ENCODE results near the gene GIPR. TPM values are rescaled to one million over a fixed set of nuclear protein-coding genes. Genes with fewer than 3 reads are reported as not detected.

The GIPR gene
- total RNA-seq, 1 donor from 2014 or later = 7.5 TPM

DNA sequence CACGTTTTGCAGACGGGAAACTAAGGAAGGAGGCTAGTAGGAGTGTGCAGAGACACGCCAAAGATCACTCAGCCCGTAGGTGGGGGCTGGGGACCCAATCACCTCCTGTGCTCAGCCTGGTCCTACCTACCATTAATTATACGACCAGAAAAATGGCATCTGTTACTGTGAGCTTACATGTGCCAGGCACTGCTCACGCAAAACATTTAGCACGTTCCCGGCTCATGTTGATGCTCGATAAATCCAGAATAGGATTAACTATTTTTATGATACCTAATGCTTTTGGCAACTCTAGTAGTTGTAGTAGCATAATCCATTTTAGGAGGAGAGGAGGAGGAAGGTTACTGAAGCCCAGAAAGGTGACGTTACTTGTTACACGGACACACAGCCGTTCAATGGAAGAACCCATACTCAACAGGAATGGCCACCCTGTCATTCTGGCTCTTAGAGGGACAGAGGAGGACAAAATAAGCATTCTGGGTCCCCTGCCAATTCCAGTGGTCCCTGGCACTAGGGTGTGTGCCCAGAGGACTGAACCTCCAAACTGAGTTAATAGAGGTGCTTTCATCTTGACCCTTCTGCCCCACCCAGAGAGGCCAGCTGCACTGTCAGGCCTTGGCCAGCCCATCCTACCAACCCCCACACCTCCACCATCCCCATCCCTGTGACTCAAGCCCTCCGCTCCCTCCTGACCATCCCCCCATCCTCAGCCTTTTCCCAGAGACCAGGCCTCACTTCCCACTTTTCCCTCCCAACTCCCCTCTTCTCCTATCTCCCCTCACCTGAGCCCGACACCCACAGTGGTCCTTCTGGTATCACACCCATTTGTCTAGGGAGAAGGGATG lies 23.9 kb upstream of the GIPR start:
- intact Hi-C loops (cut with DNase I) = no loop called here
- DNase-seq (no peak), ATAC-seq (no peak)
- Histone ChIP-seq H3K9me3 (no peaks in the 10 kb centered on the region), H3K4me3 (no peak overlapping the region), H3K4me1 (peaks cover 51% of the 10 kb centered on the region), H3K27ac (no peak overlapping the region), H3K36me3 (no peaks in the 10 kb centered on the region), H3K27me3 (ENCODE audit: low read depth) (peaks cover 24% of the 10 kb centered on the region)
- TF ChIP-seq, protein P1, sequence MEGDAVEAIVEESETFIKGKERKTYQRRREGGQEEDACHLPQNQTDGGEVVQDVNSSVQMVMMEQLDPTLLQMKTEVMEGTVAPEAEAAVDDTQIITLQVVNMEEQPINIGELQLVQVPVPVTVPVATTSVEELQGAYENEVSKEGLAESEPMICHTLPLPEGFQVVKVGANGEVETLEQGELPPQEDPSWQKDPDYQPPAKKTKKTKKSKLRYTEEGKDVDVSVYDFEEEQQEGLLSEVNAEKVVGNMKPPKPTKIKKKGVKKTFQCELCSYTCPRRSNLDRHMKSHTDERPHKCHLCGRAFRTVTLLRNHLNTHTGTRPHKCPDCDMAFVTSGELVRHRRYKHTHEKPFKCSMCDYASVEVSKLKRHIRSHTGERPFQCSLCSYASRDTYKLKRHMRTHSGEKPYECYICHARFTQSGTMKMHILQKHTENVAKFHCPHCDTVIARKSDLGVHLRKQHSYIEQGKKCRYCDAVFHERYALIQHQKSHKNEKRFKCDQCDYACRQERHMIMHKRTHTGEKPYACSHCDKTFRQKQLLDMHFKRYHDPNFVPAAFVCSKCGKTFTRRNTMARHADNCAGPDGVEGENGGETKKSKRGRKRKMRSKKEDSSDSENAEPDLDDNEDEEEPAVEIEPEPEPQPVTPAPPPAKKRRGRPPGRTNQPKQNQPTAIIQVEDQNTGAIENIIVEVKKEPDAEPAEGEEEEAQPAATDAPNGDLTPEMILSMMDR (IDR thresholded peaks at IDR 0.05) = no peak

DNA sequence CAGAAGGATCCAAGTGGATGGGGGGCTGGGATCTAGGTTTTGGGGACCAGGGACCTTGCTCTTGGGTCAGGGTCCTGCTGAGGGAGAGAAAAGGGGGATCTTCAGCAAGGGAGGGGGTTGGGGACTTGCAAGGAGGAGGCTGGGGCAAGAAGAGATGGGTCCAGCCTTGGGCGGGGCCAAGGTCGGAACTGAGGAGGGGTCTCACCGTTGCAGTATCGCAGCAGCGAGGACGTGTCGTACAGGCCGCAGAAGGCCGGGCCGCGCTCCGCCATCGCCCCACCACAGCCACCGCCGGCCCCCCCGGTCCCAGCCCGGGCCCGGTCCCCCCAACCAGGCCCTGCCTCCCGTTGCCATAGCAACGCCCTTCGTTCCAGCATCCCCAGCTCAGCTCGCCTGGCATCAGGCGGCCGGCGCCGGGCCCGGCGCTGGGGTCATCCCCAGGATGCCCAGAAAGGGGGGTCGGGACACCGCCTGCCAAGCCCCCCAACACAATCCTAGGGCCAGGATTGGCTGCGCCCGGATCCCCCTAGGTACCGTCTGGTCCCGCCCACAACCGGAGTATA lies 22.9 kb upstream of the GIPR start:
- DNase-seq = no peak
- Histone ChIP-seq H3K4me1 (peaks cover 42% of the 10 kb centered on the region), H3K27ac (no peak overlapping the region)

DNA sequence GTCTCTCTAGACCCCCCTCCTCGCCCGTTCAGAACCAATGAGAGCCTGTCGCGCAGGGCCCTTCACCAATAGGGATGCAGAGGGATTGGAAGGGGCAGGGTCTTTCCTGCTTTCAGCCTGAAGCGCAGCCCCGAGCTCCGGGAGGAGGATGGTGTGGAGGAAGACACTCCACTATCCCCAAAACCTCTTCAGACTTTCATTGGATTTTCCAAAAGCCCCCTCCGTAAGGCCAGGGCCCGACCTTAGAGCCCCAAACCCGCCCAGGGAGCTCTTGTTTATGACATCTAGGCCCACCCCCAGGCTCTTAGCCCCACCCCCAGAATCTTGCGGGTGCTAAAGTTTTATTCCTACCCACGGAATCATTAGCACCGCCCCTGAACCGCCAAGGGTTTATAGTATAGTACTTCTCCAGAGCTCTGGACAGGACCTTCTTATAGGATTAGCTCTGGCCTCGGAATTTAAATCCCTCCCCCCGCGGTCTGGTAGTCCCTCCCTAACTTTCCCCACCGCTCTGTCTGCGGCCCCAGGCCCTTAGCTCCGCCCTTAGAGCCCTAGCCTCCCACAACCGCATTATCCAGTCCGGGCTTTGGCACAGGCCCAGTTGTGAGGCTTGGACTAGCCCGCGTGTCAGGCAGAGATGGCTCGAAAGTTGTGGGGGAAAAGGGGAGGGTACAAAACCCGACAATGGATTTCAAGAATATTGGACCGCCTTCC lies 22.2 kb upstream of the GIPR start:
- Histone ChIP-seq H3K27me3 (ENCODE audit: low read depth) (peaks cover 24% of the 10 kb centered on the region), H3K4me3 (peak overlapping the region; percentile 54), H3K4me1 (peaks cover 39% of the 10 kb centered on the region), H3K27ac (peak overlapping the region; percentile 56), H3K9me3 (no peaks in the 10 kb centered on the region), H3K36me3 (no peaks in the 10 kb centered on the region)
- intact Hi-C loops (cut with DNase I) = no loop called here
- ATAC-seq = peak in 1 of 2 donors; percentile 62
- DNase-seq = peak; percentile 76
- TF ChIP-seq, protein P1 (IDR thresholded peaks at IDR 0.05) = no peak

More for the DNA sequence above, 22.9 kb upstream of the GIPR start:
- Histone ChIP-seq H3K4me3 (peak overlapping the region; percentile 54), H3K9me3 (no peaks in the 10 kb centered on the region), H3K27me3 (ENCODE audit: low read depth) (peaks cover 24% of the 10 kb centered on the region), H3K36me3 (no peaks in the 10 kb centered on the region)
- no peak for ATAC-seq
- intact Hi-C loops (cut with DNase I) = no loop called here
- TF ChIP-seq, protein P1 (IDR thresholded peaks at IDR 0.05) = no peak

DNA sequence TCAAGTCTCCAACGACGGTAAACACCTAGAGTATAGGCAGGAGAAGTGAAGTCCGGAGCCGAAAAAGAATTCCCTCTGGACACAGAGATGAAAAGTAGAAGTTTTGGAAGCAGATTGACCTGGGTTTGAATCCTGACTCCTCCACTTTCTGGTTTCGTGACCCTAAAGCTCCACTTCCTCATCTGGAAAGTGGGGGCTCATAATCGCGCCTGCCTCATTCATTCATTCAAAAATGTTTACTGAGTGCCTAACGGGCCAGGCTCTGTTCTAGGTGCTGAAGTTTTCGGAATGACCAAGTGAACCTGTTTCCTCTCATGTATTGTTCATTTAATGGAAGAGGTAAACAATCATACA lies 21.7 kb upstream of the GIPR start:
- Histone ChIP-seq H3K36me3 (no peaks in the 10 kb centered on the region), H3K4me1 (peaks cover 34% of the 10 kb centered on the region), H3K27ac (no peak overlapping the region), H3K4me3 (peak overlapping the region; percentile 54), H3K27me3 (ENCODE audit: low read depth) (peaks cover 24% of the 10 kb centered on the region), H3K9me3 (no peaks in the 10 kb centered on the region)
- TF ChIP-seq, protein P1 (IDR thresholded peaks at IDR 0.05) = no peak
- DNase-seq (no peak), ATAC-seq (no peak)
- intact Hi-C loops (cut with DNase I) = no loop called here

DNA sequence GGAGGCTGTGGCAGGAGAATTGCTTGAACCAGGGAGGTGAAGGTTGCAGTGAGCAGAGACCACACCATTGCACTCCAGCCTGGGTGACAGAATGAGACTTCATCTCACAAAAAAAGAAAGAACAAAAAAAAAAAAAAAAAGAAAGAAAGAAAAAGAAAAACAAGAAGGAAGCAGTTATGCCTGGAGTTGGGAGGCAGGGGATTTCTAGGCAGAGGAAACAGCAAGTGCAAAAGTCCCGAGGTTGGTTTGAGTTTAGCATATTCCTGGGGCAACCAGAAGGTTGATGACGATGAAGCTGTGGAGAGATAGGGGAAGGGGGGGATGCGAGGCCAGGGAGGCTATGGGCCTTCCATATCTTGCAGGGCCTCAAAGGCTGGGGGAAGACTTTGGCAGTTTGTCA lies 17.3 kb upstream of the GIPR start:
- no peak for ATAC-seq
- intact Hi-C loops (cut with DNase I) = no loop called here
- TF ChIP-seq, protein P1 (IDR thresholded peaks at IDR 0.05) = no peak

More for the DNA sequence above, 17.3 kb upstream of the GIPR start:
- Histone ChIP-seq H3K4me1 (peaks cover 9% of the 10 kb centered on the region), H3K4me3 (no peak overlapping the region), H3K27ac (no peak overlapping the region), H3K27me3 (ENCODE audit: low read depth) (peaks cover 6% of the 10 kb centered on the region), H3K36me3 (no peaks in the 10 kb centered on the region), H3K9me3 (no peaks in the 10 kb centered on the region)
- no peak for DNase-seq

Data from lower lobe of right lung (tissue), 2 donors.